ENCODE measurements around the gene EFNA5. TPM values are rescaled to one million over a fixed set of nuclear protein-coding genes. Genes with fewer than 3 reads are reported as not detected.

EFNA5 gene
- total RNA-seq, 1 experiment from 2014 or later, result 51.2 TPM

DNA sequence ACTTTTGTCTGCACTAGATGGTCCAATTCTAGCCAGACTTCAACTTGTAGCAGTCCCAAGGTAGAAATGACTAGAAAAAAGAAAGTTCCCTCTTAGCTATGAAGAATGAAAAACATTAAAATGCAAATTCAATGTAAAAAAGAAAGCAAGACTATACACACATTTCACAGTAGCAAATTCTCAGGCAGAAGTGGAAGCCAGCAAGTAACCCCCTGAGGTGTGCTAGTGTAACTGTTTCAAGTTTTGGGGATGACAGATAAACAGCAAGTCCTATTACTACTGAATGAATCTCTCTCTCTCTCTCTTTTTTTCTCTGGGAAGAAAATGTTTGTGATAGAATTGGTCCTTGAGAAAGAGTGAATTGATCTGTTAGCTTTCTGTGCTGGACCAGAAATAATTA is 185.6 kb downstream of the EFNA5 start:
- H3K27me3 Mint-ChIP-seq (ENCODE audit: insufficient read depth, unreplicated experiment), result no peaks in the 10 kb centered on the region
- intact Hi-C loops (cut with micrococcal nuclease), result loop anchor here (5.0 kb wide), 1 partner anchor 87 kb away; no protein-coding TSS in a partner anchor
- TF ChIP-seq, protein P1, sequence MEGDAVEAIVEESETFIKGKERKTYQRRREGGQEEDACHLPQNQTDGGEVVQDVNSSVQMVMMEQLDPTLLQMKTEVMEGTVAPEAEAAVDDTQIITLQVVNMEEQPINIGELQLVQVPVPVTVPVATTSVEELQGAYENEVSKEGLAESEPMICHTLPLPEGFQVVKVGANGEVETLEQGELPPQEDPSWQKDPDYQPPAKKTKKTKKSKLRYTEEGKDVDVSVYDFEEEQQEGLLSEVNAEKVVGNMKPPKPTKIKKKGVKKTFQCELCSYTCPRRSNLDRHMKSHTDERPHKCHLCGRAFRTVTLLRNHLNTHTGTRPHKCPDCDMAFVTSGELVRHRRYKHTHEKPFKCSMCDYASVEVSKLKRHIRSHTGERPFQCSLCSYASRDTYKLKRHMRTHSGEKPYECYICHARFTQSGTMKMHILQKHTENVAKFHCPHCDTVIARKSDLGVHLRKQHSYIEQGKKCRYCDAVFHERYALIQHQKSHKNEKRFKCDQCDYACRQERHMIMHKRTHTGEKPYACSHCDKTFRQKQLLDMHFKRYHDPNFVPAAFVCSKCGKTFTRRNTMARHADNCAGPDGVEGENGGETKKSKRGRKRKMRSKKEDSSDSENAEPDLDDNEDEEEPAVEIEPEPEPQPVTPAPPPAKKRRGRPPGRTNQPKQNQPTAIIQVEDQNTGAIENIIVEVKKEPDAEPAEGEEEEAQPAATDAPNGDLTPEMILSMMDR (IDR thresholded peaks at IDR 0.05; ENCODE audit: unreplicated experiment), result no peak
- CTCF ChIA-PET, result interaction anchor here (0.9 kb wide), 2 partner anchors 10 to 57 kb away, joined by 3 to 4 read pairs; no protein-coding TSS in a partner anchor
- no peak overlapping the region for H3K4me3 Mint-ChIP-seq (ENCODE audit: unreplicated experiment)
- peaks cover 48% of the 10 kb centered on the region for H3K4me1 Mint-ChIP-seq (ENCODE audit: insufficient read depth, unreplicated experiment)
- POLR2A ChIA-PET, result interaction anchor here (0.8 to 4.2 kb wide), 7 partner anchors 9 to 96 kb away, joined by 3 to 24 read pairs (median 3); no protein-coding TSS in a partner anchor
- no TSS peak for BruUV-seq (replicated peaks)
- peaks cover 17% of the 10 kb centered on the region for H3K36me3 Mint-ChIP-seq (ENCODE audit: insufficient read depth, unreplicated experiment)
- DNase-seq (ENCODE audit: unreplicated experiment), result no peak
- peak overlapping the region; percentile 72 for H3K27ac Mint-ChIP-seq (ENCODE audit: low read depth, unreplicated experiment)
- no peaks in the 10 kb centered on the region for H3K9me3 Mint-ChIP-seq (ENCODE audit: unreplicated experiment)

GRCh38 chr5:107484281-107484680 is 186.5 kb downstream of the EFNA5 start:
- BruUV-seq (replicated peaks), result no TSS peak
- TF ChIP-seq, protein P1 (IDR thresholded peaks at IDR 0.05; ENCODE audit: unreplicated experiment), result no peak
- Mint-ChIP-seq H3K4me1 (ENCODE audit: insufficient read depth, unreplicated experiment) (peaks cover 46% of the 10 kb centered on the region), H3K4me3 (ENCODE audit: unreplicated experiment) (peak overlapping the region; percentile 9), H3K27ac (ENCODE audit: low read depth, unreplicated experiment) (no peak overlapping the region), H3K36me3 (ENCODE audit: insufficient read depth, unreplicated experiment) (peaks cover 12% of the 10 kb centered on the region), H3K27me3 (ENCODE audit: insufficient read depth, unreplicated experiment) (no peaks in the 10 kb centered on the region), H3K9me3 (ENCODE audit: unreplicated experiment) (no peaks in the 10 kb centered on the region)
- peak; percentile 51 for DNase-seq (ENCODE audit: unreplicated experiment)
- CTCF ChIA-PET, result interaction anchor here (1.6 kb wide), 1 partner anchor 16 kb away, joined by 3 read pairs; no protein-coding TSS in a partner anchor
- POLR2A ChIA-PET, result interaction anchor here (0.8 to 4.2 kb wide), 4 partner anchors 8 to 54 kb away, joined by 3 to 24 read pairs (median 5); no protein-coding TSS in a partner anchor
- intact Hi-C loops (cut with micrococcal nuclease), result no loop called here

DNA sequence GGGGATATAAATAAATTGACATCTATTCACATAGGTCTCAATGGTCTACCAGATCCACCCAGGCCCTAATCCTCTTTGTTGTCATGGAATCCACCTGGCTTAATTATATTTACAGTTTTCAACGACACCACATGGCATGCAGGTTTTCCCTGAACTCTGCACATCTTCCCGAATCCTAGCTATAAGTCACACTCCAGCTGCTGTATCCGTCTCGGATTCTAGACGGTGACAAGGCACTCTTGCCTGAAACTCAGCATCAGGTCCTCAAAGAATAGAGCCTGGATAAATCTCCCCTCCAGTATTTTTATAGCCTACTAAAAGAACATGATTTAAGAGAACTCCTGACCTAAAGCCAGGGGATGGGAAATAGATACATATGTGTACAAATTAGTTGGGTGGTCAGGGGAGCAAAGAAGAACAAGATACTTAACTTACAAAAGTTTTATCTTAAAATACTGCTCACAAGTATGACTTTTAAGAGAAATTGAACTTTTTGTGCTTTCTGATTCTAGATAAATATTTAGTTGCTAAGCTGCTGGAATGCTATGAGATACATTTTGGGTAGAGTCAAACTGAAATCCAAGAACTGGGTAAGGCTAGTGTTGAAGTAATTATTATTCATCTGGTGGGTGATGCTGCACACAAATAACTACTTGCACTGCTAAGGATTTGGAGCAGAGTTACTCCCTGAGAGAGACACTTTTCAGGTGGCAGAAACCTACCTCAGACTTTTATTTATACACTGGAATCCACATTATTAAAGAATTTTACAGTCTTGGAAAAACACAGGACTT is 187.3 kb downstream of the EFNA5 start:
- TF ChIP-seq, protein P1 (IDR thresholded peaks at IDR 0.05; ENCODE audit: unreplicated experiment), result no peak
- ChIA-PET CTCF (interaction anchor here (1.6 kb wide), 1 partner anchor 15 kb away, joined by 3 read pairs; no protein-coding TSS in a partner anchor), POLR2A (interaction anchor here (1.4 to 4.2 kb wide), 3 partner anchors 7 to 53 kb away, joined by 3 to 24 read pairs (median 3); no protein-coding TSS in a partner anchor)
- Mint-ChIP-seq H3K9me3 (ENCODE audit: unreplicated experiment) (no peaks in the 10 kb centered on the region), H3K27ac (ENCODE audit: low read depth, unreplicated experiment) (no peak overlapping the region), H3K4me3 (ENCODE audit: unreplicated experiment) (no peak overlapping the region), H3K27me3 (ENCODE audit: insufficient read depth, unreplicated experiment) (no peaks in the 10 kb centered on the region), H3K4me1 (ENCODE audit: insufficient read depth, unreplicated experiment) (peaks cover 52% of the 10 kb centered on the region), H3K36me3 (ENCODE audit: insufficient read depth, unreplicated experiment) (peaks cover 8% of the 10 kb centered on the region)
- DNase-seq (ENCODE audit: unreplicated experiment), result no peak
- no TSS peak for BruUV-seq (replicated peaks)
- intact Hi-C loops (cut with micrococcal nuclease), result no loop called here

- H3K4me1 Mint-ChIP-seq (ENCODE audit: insufficient read depth, unreplicated experiment), result peaks cover 46% of the 10 kb centered on the region
- ChIA-PET POLR2A (interaction anchor here (0.6 to 3.6 kb wide), 13 partner anchors 8 to 195 kb away, joined by 3 to 24 read pairs (median 3); no protein-coding TSS in a partner anchor), CTCF (interaction anchor here (1.9 kb wide), 1 partner anchor 94 kb away, joined by 7 read pairs; no protein-coding TSS in a partner anchor)
- intact Hi-C loops (cut with micrococcal nuclease), result no loop called here
- no peak for DNase-seq (ENCODE audit: unreplicated experiment)
- TF ChIP-seq, protein P1 (IDR thresholded peaks at IDR 0.05; ENCODE audit: unreplicated experiment), result no peak
- H3K4me3 Mint-ChIP-seq (ENCODE audit: unreplicated experiment), result no peak overlapping the region
- BruUV-seq (replicated peaks), result TSS peak; percentile 87
- H3K9me3 Mint-ChIP-seq (ENCODE audit: unreplicated experiment), result no peaks in the 10 kb centered on the region
- H3K27ac Mint-ChIP-seq (ENCODE audit: low read depth, unreplicated experiment), result peak overlapping the region; percentile 41
- H3K36me3 Mint-ChIP-seq (ENCODE audit: insufficient read depth, unreplicated experiment), result peaks cover 17% of the 10 kb centered on the region
- H3K27me3 Mint-ChIP-seq (ENCODE audit: insufficient read depth, unreplicated experiment), result no peaks in the 10 kb centered on the region
These were observed 192.6 kb downstream of the EFNA5 start for GRCh38 chr5:107478068-107478641.

Measured in MCF 10A (cell line).